Umbilical cord (tissue), 1 donor: ENCODE results near the gene RNF135. TPM values are rescaled to one million over a fixed set of nuclear protein-coding genes. Genes with fewer than 3 reads are reported as not detected.

Experiments
- total RNA-seq: library from RNA; depleted of rRNA; stranded (reverse); fragments of >200 nt; gene quantifications from one replicate; pipeline ENCODE4 v1.2.3, GENCODE V29; 2014; ENCODE audit warnings: low replicate concordance; ENCODE audit not compliant: insufficient read depth

Gene RNF135
- total RNA-seq, 1 donor from 2014 or later = 14.0 TPM

Other genes with a start within 250 kb of the RNF135 start
- gene CRLF3, start 146.3 kb upstream of the RNF135 start, total RNA-seq = 4.6 TPM
- 5.8 TPM for gene ATAD5, start 139.1 kb upstream of the RNF135 start, total RNA-seq
- 23.8 TPM for gene TEFM, start 64.8 kb upstream of the RNF135 start, total RNA-seq
- gene ADAP2, start 49.1 kb upstream of the RNF135 start, total RNA-seq = 62.4 TPM
- gene NF1, start 123.9 kb downstream of the RNF135 start, total RNA-seq = 65.0 TPM